Activated CD4-positive, alpha-beta T cell treated with anti-CD3 and anti-CD28 coated beads, Interleukin-2, amount 50 U/mL, for 1 hour (primary cell): ENCODE results near the gene SLMAP.
"Not testable (repeated sequence)": the region's sequence is repeated elsewhere in the genome, so short reads cannot be mapped to it uniquely, and the experiment has no call there.

Experiments used
- DNase-seq: peaks from one replicate; pipeline ENCODE4 v3.0.0-alpha.2; 2020

Gene SLMAP

GRCh38 chr3:57832486-57832885, 76.4 kb downstream of the SLMAP start:
- no peak for DNase-seq

DNA sequence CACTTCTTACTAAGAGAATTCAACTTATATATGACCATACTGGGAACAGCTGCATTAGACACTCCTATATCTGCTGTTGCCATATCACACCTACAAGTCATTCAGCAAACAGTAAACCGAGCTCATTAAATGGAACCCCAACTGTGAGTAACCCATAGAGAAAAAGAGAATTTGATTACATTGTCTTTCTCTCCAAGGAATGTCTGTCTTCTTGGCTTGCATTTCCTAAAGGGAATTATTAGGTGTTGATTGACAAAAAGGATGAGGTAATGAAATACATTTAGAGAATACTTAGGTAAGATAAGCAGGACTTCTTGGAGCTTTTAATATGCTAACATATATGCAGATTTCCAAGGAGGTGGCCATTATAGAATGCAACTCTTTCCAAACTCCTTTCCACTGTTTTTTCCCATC, 76.8 kb downstream of the SLMAP start:
- DNase-seq: no peak

- DNase-seq: no peak
Measured at GRCh38 chr3:57833763-57834162, 77.7 kb downstream of the SLMAP start.

DNA sequence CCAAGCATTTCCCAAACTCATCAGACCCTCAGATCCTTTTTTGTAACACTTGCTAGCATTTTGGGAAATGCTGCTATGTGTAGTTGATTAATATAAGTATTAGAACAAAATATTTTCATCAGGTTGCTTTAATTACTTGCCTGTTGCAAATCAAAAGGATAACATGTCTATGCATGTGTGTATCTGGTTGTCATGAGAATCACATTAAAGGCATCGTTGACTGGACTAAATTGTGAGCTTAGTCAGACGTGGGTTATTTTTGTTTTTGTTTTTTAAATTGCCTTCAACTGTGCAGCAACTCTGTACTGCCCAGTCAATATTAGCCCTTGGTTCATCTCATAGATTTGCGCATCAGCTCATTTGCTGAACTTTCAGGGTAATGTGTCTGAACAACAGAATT, 81.6 kb downstream of the SLMAP start:
- no peak for DNase-seq

- DNase-seq: no peak
Measured at GRCh38 chr3:57838627-57839026, 82.5 kb downstream of the SLMAP start.

GRCh38 chr3:57840473-57840872, 84.4 kb downstream of the SLMAP start:
- no peak for DNase-seq

DNA sequence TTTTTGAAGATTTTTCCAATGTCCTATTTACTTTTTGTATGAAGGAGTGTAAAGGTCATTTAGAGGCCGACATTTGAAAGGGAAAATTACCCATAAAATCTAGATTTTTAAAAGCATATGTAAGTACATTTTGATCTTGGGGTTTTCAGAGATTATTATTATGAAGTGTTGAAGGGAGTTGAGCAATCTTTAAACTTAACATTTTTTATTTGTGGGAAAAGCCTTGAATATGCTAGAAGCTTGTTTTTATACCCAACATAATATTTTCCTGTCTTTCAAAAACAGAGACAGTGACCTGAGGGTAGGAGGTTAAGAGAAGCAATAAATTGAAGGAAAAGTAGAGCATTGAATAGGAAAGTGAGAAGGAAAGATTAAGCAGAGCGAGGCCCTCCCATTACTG, 85.7 kb downstream of the SLMAP start:
- DNase-seq: no peak

- no peak for DNase-seq
Measured at GRCh38 chr3:57848177-57848738, 92.1 kb downstream of the SLMAP start.

DNA sequence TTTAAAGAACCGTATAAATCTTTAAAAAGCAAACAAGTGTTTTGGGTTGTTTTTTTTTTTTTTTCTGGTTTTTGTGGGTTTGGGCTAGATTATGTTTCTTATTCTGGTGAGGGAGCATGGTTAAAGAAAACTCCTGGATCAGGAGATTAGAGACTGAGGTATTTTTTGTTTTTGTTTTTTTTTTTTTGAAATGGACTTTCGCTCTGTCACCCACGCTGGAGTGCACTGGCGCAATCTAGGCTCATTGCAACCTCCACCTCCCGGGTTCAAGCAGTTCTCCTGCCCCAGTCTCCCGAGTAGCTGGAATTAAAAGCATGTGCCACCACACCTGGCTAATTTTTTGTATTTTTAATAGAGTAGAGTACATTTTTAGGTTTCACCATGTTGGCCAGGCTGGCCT, 95.2 kb downstream of the SLMAP start:
- no peak for DNase-seq

GRCh38 chr3:57852896-57853295, 96.8 kb downstream of the SLMAP start:
- DNase-seq: no peak

GRCh38 chr3:57855281-57855680, 99.2 kb downstream of the SLMAP start:
- DNase-seq: no peak

DNA sequence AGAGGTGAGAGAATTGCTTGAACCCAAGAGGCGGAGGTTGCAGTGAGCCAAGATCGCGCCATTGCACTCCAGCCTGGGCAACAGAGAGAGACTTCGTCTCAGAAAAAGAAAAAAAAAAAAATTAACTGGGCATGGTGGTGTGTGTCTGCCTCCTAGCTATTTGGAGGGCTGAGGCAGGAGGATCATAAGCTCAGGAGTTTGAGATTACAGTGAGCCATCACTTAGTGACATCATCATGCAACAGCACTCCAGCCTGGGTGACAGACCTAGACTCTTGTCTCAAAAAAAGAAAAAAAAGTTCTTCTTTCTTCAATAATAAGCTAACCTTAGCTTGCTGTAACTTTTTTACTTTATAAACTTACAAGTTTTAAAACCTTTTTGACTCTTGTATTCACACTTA, 99.8 kb downstream of the SLMAP start:
- no peak for DNase-seq

GRCh38 chr3:57856675-57857074, 100.6 kb downstream of the SLMAP start:
- DNase-seq: no peak

DNA sequence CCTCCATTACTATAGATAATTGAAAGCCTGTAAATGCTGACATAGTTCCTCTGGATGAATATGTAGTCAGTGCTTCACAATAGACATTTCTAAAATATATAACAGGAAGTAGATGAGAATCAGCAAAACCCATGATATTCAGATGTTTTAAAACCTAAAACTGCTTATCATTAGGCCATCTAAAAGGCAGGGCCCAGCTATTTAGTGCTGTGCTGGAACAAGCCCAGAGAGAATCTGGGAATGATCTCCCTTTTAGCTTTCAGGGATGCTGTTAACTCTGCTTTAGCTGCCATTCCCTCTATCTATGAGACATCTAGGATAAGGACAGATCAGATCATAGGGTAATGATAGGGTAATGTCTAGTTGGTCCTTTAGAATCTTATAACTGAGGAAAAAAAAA, 106.8 kb downstream of the SLMAP start:
- no peak for DNase-seq

GRCh38 chr3:57863380-57863779, 107.3 kb downstream of the SLMAP start:
- no peak for DNase-seq

- DNase-seq: no peak
Measured at GRCh38 chr3:57864853-57865252, 108.7 kb downstream of the SLMAP start.

GRCh38 chr3:57869110-57869509, 113.0 kb downstream of the SLMAP start:
- not testable (repeated sequence) for DNase-seq

DNA sequence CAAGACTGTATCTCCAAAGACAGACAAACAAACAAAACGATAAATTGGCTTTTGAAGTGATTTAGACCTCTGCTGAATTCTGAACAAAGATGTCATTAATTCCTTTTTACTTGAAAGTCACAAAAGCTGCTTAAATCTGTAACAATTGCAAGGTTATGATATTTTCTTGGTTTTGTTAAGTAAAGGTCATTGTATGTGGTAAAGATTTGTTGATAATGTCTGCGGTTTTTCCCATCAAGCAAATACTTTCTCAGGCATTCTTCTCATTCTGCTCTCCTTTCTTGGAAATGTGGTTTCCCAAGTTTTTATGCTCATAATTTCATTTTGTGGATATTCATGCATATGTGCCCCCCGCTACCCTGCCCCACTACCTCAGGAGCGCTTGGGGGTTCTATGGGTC, 116.5 kb downstream of the SLMAP start:
- no peak for DNase-seq

GRCh38 chr3:57876632-57877031, 120.5 kb downstream of the SLMAP start:
- DNase-seq: no peak

GRCh38 chr3:57877116-57877515, 121.0 kb downstream of the SLMAP start:
- no peak for DNase-seq

DNA sequence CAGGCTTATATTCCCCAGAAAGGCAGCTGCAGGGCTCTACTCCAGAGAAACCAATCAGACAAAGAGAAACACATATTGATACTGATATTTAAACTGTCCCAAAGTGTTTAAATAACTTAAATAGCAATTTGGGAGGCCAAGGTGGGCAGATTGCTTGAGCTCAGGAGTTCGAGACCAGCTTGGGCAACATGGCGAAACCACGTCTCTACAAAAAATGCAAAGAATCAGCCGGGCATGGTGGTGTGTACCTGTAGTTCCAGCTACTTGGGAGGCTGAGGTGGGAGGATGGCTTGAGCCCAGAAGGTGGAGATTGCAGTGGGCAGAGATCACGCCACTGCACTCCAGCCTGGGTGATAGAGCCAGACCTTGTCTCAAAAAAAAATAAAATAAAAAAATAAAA, 128.3 kb downstream of the SLMAP start:
- not testable (repeated sequence) for DNase-seq

GRCh38 chr3:57889807-57890206, 133.7 kb downstream of the SLMAP start:
- DNase-seq: no peak

- no peak for DNase-seq
Measured at GRCh38 chr3:57890874-57891273, 134.8 kb downstream of the SLMAP start.

GRCh38 chr3:57892423-57892822, 136.3 kb downstream of the SLMAP start:
- DNase-seq: no peak

- no peak for DNase-seq
Measured at GRCh38 chr3:57893156-57893555, 137.0 kb downstream of the SLMAP start.

- no peak for DNase-seq
Measured at GRCh38 chr3:57893668-57894067, 137.6 kb downstream of the SLMAP start.
